Measurements from ENCODE around the gene SLC26A4.

The SLC26A4 gene

GRCh38 chr7:107746006-107746405 is 85.4 kb downstream of the SLC26A4 start:
- no peak for DNase-seq (ENCODE audit: low read depth in 2 of 2)

- no peak for DNase-seq (ENCODE audit: low read depth in 2 of 2)
These were observed 90.5 kb downstream of the SLC26A4 start for GRCh38 chr7:107751113-107751512.

GRCh38 chr7:107754642-107755041 is 94.0 kb downstream of the SLC26A4 start:
- DNase-seq (ENCODE audit: low read depth in 2 of 2): no peak

- DNase-seq (ENCODE audit: low read depth in 2 of 2): no peak
These were observed 98.0 kb downstream of the SLC26A4 start for GRCh38 chr7:107758667-107759066.

- DNase-seq (ENCODE audit: low read depth in 2 of 2): no peak
These were observed 106.8 kb downstream of the SLC26A4 start for GRCh38 chr7:107767391-107767790.

All from stimulated activated CD4-positive, alpha-beta T cell treated with anti-CD3 and anti-CD28 coated beads, Interleukin-12 subunit alpha, Interleukin-12 subunit beta, amount 100 ng/mL, for 24 hours (primary cell).